ENCODE data around the gene CAMK1D. TPM values are rescaled to one million over a fixed set of nuclear protein-coding genes. Genes with fewer than 3 reads are reported as not detected.

The CAMK1D gene
- total and polyA plus RNA-seq, 2 of the 4 experiments (the other 2 are of a cell fraction) = 5.0 to 5.3 TPM

DNA sequence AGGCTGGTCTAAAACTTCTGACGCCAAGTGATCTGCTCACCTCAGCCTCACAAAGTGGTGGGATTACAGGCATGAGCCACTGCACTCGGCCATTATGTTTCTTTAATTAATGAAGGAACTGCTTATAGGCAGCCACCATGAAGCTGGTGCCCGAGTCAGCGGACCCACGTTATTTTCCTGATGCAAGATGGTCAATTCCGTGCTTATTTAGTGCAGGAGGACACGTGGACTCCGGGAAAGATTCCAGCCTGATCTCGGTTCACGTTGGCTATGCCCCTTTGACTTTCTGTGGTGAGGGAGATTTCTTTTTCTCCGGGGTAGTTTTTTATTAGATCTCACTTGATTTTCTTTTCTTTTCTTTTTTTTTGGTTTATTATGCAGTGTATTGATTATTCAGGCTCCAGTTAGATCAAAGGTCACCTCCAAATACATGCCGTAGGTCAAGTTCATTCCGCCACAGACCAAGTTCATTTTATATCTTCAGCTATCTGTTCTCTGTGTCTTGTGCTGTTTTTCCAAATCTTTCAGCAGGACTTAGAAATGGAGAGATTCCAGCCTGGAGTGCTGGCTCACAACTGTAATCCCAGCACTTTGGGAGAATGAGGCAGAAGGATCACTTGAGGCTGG, 8.3 kb downstream of the CAMK1D start:
- no peak overlapping the region for H4K8ac ChIP-seq (ENCODE audit: low read depth in 2 of 2, low read length in 2 of 2)
- no TSS peak for BruUV-seq (replicated peaks)
- no peak for DNase-seq

More for the DNA sequence above, 8.3 kb downstream of the CAMK1D start:
- Histone ChIP-seq H2BK5ac (ENCODE audit: low read depth, low read length, poor library complexity, severe bottlenecking) (no peak overlapping the region), H3K23ac (ENCODE audit: low read depth, low read length) (no peak overlapping the region), H2BK120ac (ENCODE audit: low read depth, low read length) (no peak overlapping the region), H3K9me3 (ENCODE audit: control insufficient read depth, insufficient read depth, low read length) (no peaks in the 10 kb centered on the region), H4K5ac (ENCODE audit: low read depth, low read length) (no peak overlapping the region), H3K27ac (ENCODE audit: insufficient read depth, low read length) (no peak overlapping the region), H3K4me1 (ENCODE audit: control insufficient read depth, insufficient read depth, low read length) (no peaks in the 10 kb centered on the region), H3K9ac (ENCODE audit: low read depth, low read length) (no peak overlapping the region), H4K91ac (ENCODE audit: insufficient read depth, low read depth, low read length) (no peak overlapping the region), H2BK15ac (ENCODE audit: low read depth, low read length) (no peak overlapping the region), H2BK20ac (ENCODE audit: low read depth, low read length) (no peak overlapping the region), H3K56ac (ENCODE audit: extremely low read depth, insufficient read depth, low read length) (no peak overlapping the region), H3K4ac (ENCODE audit: low read depth, low read length) (no peak overlapping the region), H4K20me1 (ENCODE audit: insufficient read depth, low read length) (no peaks in the 10 kb centered on the region), H3K14ac (replicated peaks; ENCODE audit: low read depth, low read length) (no peak overlapping the region), H3K9me1 (ENCODE audit: insufficient read depth, low read length) (no peaks in the 10 kb centered on the region), H2AK5ac (ENCODE audit: low read depth, low read length) (no peak overlapping the region), H3K18ac (ENCODE audit: low read depth, low read length) (no peak overlapping the region), H2AK9ac (replicated peaks; ENCODE audit: low read depth, low read length, poor library complexity) (no peak overlapping the region), H2AFZ (replicated peaks; ENCODE audit: low read length, poor library complexity) (no peak overlapping the region), H3K4me2 (ENCODE audit: low read depth, low read length) (no peak overlapping the region), H3K36me3 (ENCODE audit: control insufficient read depth, insufficient read depth, low read length) (no peaks in the 10 kb centered on the region), H3K27me3 (ENCODE audit: control insufficient read depth, insufficient read depth, low read length) (peaks cover 4% of the 10 kb centered on the region), H3K79me1 (ENCODE audit: low read depth in 1 of 2, low read length in 2 of 2) (no peaks in the 10 kb centered on the region), H3K4me3 (ENCODE audit: insufficient read depth, low read depth, low read length) (no peak overlapping the region)
- 84% methylated on average over 4 of the region's 13 CpGs; no CpG with 5 or more reads in 1 of the 2 experiments for WGBS, 2 experiments (ENCODE audit: extremely low coverage in 2 of 2, insufficient read length in 1 of 2)
- ChIA-PET POLR2A (ENCODE audit: unreplicated experiment) (interaction anchor here (0.6 kb wide), 1 partner anchor 9 kb away, joined by 3 read pairs; no protein-coding TSS in a partner anchor), CTCF (no interaction called here)
- in situ Hi-C loops (cut with MboI; ENCODE audit: low sequenced_read_pairs) (no loop called here), dilution Hi-C loops (cut with HindIII; ENCODE audit: low sequenced_read_pairs, unreplicated experiment) (no loop called here), intact Hi-C loops (cut with micrococcal nuclease) (no loop called here)
- no peak for ATAC-seq (ENCODE audit: low read depth)
- TF ChIP-seq RFX5 (IDR thresholded peaks at IDR 0.05; ENCODE audit: low read depth, low read length) (no peak), RAD21 (IDR thresholded peaks at IDR 0.05; ENCODE audit: low read length) (no peak), NFE2L2 (IDR thresholded peaks at IDR 0.05; ENCODE audit: low read depth, low read length) (no peak), MXI1 (IDR thresholded peaks at IDR 0.05; ENCODE audit: borderline replicate concordance, low read depth, low read length) (no peak), POLR2A (IDR thresholded peaks at IDR 0.05; ENCODE audit: low read depth, low read length) (no peak), BHLHE40 (IDR thresholded peaks at IDR 0.05; ENCODE audit: low read depth, low read length) (no peak)

Data from IMR-90 (cell line).